Measurements from ENCODE around the gene SGCE.

Gene SGCE

GRCh38 chr7:94642838-94643653 lies 12.9 kb downstream of the SGCE start:
- H3K4me3 ChIP-seq (ENCODE audit: low read depth, low read length) = no peak overlapping the region
- no peak for DNase-seq (ENCODE audit: low read depth, low spot score)
- in situ Hi-C loops (cut with HindIII; ENCODE audit: low sequenced_read_pairs) = no loop called here
- no peak for TF ChIP-seq CTCF (IDR thresholded peaks at IDR 0.05; ENCODE audit: low read depth, low read length)

- DNase-seq (ENCODE audit: low read depth, low spot score) = no peak
- in situ Hi-C loops (cut with HindIII; ENCODE audit: low sequenced_read_pairs) = no loop called here
- H3K4me3 ChIP-seq (ENCODE audit: low read depth, low read length) = no peak overlapping the region
- TF ChIP-seq CTCF (IDR thresholded peaks at IDR 0.05; ENCODE audit: low read depth, low read length) = no peak
Observed at GRCh38 chr7:94639384-94639783, 16.5 kb downstream of the SGCE start.

- no peak for DNase-seq (ENCODE audit: low read depth, low spot score)
- TF ChIP-seq CTCF (IDR thresholded peaks at IDR 0.05; ENCODE audit: low read depth, low read length) = no peak
- no peak overlapping the region for H3K4me3 ChIP-seq (ENCODE audit: low read depth, low read length)
- in situ Hi-C loops (cut with HindIII; ENCODE audit: low sequenced_read_pairs) = no loop called here
Observed at GRCh38 chr7:94635687-94636086, 20.2 kb downstream of the SGCE start.

GRCh38 chr7:94634502-94634901 lies 21.4 kb downstream of the SGCE start:
- no peak overlapping the region for H3K4me3 ChIP-seq (ENCODE audit: low read depth, low read length)
- no peak for TF ChIP-seq CTCF (IDR thresholded peaks at IDR 0.05; ENCODE audit: low read depth, low read length)
- in situ Hi-C loops (cut with HindIII; ENCODE audit: low sequenced_read_pairs) = no loop called here
- DNase-seq (ENCODE audit: low read depth, low spot score) = no peak

- no peak for TF ChIP-seq CTCF (IDR thresholded peaks at IDR 0.05; ENCODE audit: low read depth, low read length)
- H3K4me3 ChIP-seq (ENCODE audit: low read depth, low read length) = no peak overlapping the region
- in situ Hi-C loops (cut with HindIII; ENCODE audit: low sequenced_read_pairs) = no loop called here
- no peak for DNase-seq (ENCODE audit: low read depth, low spot score)
Observed at GRCh38 chr7:94633687-94634086, 22.2 kb downstream of the SGCE start.

GRCh38 chr7:94633014-94633341 lies 23.0 kb downstream of the SGCE start:
- H3K4me3 ChIP-seq (ENCODE audit: low read depth, low read length) = no peak overlapping the region
- no peak for TF ChIP-seq CTCF (IDR thresholded peaks at IDR 0.05; ENCODE audit: low read depth, low read length)
- DNase-seq (ENCODE audit: low read depth, low spot score) = no peak
- in situ Hi-C loops (cut with HindIII; ENCODE audit: low sequenced_read_pairs) = no loop called here
